HG02973 (cell line): ENCODE measurements around the gene UNC45B.
"Not testable (repeated sequence)": the region's sequence is repeated elsewhere in the genome, so short reads cannot be mapped to it uniquely, and the experiment has no call there.

Source experiments
- ATAC-seq: cut with Tn5 transposase; IDR thresholded peaks from one replicate; pipeline ENCODE4 v1.9.1; 2021; ENCODE audit warnings: moderate library complexity; ENCODE audit not compliant: unreplicated experiment

UNC45B gene

DNA sequence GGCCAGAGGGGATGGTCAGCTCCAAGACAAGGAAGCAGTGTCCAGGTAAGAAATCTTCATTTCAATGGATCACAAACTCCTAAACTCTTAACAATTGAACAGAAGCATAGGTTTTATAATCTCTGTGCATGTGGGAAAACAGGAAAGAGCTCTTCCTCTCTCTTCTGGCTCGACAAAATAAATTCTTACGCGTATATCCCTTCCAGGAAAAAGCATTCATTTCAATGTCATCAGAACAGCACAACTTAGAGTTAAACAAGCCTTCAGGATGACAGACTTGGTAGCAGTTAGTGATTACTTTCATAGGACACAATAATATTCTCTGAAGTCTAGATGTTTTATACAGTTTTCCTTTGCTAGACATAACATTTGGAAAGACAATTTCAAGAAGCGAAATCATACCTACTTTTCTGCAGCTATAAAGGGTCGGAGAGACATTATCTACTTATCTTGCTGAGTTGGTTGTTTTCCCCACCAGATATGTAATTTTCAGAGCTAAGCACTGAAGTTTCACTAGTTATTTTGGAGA, 65.9 kb downstream of the UNC45B start:
- no peak for ATAC-seq

DNA sequence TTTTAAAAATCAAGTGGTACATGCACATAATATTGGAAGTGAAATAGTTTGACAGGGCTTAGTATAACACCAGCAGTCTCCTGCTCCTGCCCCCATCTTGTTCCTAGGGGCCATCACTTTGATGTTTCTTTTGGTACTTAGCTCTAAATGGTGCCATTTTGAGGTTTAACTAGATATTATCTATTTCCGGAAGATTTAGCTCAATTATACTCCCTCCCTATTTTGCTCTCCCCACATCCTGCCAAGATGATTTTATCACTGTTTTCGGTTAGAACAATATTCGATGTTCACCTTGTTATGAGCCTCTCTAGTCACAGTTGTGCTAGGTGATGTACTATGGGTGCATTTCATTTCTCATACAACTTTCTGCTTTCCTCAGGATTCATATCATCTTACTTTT, 66.6 kb downstream of the UNC45B start:
- ATAC-seq = no peak

DNA sequence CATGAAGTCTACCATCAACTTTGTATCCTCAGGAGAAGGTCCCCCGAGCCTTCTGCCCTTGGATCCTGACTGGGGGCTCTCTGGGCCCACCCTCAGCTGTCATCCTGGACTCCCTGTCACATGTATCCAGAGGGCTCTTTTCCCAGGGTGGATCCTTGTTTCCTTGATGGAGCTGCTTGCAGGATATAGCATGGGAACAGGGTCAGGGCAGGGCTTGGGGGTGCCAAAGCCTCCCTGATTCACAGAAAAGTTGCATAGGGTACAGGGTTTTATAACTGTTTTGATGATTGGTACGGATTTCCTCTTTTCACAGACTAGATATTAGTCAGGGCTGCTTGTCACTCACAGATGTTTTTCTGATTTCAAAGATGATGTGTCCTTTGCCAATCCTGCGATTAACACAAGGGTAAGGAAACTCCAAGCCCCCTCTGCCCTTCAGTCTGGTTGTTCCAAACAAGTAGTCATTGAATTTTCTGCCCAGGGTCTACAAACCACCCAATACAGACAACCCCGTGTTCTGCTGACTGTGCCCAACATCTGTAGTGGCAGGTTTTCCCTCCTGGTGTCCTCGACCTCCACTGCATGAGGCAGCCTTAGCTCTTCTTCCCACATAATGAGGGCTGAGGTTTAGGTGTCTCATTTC, 67.1 kb downstream of the UNC45B start:
- no peak for ATAC-seq

DNA sequence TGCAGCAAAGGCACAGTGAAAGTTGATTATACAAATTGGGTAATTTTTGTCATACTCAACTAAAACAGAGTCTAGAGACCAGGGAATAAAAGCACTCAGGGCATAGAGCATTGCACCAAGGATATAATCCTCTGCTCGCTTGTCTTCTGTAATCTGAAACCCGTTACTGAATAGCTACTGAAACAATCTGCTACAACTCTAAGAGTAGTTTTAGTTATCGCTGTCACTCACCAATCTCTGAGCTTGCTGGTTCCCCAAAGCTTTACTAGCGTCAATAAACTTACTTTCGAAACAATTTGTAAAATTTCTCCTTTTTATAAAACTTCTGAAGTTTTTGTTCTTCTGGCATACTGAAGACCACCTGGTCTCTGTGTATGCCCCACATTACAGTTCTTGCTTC, 69.5 kb downstream of the UNC45B start:
- no peak for ATAC-seq

DNA sequence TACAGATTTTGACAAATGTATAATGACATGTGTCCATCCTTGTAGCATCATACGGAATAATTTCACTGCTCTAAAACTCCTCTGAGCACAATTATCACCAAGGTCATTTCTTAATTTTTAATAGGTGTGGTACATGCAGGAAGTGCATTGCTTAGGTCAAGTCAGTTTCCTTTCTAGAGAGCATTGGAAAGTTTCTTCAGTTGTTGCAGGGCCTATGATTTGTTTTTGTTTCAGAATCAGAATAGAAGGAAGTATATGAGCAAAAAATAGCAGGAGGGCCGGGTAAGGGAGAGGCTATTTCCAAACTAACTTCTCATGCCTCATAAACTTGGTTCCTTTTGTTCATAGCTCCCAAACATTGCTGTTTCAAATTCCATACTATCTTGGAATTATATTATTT, 71.3 kb downstream of the UNC45B start:
- no peak for ATAC-seq

DNA sequence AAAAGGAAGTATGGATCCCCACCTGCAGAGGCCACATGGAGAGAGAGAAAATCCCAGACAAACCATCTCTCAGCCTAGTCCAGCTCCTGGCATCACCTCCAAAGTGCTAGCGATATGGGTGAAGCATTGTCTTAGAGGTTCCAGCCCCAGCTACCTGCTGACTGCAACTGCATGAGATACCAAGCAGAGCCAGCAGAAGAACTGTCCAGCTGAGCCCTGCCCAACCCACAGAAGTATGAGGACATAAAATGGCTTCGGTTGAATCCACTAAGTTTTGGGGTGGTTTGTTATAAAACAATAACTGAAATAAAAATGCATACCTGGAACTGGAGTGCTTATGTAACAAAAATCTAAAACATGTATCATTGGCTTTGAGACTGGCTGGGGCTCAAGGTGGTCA, 74.8 kb downstream of the UNC45B start:
- ATAC-seq = no peak

DNA sequence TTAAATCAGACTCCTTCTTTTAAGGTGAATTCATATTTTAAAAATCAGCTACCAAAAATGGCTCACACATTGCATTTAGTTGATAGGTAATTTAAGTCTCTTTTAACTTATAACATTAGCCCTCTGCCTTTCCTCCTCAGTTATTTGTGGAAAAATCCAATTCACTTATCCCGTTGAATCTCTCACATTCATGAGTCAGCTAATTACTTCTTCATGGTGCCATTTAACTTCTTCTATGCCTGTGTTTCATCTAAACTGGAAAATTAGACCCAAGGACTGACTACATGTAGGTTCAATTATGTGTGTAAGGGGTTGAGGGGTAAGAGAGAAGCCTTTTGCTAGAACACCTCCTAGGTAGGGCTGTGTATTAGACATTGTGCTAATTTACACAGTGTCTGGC, 76.8 kb downstream of the UNC45B start:
- ATAC-seq = no peak

DNA sequence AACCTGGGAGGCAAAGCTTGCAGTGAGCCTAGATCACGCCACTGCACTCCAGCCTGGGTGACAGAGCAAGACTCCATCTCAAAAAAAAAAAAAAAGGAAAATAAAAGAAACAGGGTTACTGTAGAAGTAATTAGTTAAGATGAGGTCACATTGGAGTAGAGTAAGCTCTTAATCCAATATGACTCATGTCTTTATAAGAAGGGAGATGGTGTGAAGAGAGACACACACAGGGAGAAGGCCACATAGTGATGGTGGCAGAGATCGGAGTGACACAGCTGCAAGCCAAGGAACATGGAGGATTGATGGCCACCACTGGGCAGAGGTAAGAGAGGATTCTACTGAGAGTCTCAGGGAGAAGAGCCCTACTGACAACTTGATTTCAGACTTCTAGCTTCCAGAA, 79.9 kb downstream of the UNC45B start:
- no peak for ATAC-seq

DNA sequence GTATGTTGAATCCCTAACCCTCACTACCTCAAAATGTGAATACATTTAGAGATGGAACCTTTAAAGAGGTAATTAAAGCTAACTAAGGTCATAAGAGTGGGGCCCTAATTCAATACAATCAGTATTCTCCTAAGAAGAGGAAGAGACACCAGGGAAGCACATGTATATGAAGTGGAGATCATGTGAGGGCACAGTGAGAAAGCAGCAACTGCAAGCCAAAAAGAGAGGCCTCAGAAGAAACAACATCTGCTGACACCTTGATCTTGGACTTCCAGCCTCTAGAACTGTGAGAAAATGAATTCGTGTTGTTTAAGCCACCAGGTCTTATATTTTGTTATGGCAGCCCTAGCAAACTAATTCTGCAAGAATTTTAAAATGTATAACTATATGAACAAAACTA, 82.0 kb downstream of the UNC45B start:
- ATAC-seq = no peak

DNA sequence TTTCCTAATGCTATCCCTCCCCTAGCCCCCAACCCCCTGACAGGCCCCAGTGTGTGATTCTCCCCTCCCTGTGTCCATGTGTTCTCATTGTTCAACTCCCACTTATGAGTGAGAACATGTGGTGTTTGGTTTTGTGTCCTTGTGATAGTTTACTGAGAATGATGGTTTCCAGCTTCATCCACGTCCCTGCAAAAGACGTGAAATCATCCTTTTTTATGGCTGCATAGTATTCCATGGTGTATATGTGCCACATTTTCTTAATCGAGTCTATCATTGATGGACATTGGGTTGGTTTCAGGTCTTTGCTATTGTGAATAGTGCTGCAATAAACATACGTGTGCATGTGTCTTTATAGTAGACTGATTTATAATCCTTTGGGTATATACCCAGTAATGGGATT, 86.7 kb downstream of the UNC45B start:
- ATAC-seq = not testable (repeated sequence)

DNA sequence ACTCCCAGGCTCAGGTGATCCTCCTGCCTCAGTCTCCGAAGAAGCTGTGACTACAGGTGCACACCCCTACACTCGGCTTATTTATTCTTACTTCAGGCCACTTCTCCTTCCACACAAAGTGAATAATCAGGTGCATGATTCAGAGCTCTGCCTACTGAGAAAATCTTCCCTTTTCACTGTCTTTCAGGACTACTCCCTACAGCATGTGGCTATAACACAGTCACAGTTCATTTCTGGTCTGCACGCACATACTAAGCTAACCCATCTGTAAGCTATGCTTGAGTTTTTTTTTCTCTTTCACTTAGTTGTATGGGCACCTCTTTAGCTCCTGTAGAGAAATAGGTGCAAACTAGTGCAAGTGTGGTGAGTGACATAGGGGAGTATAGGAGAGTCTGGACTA, 87.7 kb downstream of the UNC45B start:
- no peak for ATAC-seq

DNA sequence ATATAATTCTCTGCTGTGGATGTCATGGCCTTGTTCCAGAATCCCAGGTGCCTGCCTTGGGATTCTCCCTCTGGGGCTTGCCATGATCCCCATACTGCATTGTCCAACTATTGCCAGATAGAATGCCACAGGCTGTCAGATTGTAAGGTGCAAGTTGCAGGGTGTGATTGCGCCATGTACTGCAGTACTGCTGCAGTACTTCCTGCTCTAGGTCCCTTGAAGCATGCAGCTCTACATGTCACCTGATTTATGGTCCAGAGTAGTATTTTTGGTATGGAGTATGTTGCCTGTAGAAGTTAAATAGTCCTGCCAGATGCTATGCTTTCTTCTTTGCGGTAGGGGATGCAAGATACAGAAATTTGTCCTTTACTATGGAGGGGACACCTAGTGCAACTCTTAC, 88.3 kb downstream of the UNC45B start:
- no peak for ATAC-seq

DNA sequence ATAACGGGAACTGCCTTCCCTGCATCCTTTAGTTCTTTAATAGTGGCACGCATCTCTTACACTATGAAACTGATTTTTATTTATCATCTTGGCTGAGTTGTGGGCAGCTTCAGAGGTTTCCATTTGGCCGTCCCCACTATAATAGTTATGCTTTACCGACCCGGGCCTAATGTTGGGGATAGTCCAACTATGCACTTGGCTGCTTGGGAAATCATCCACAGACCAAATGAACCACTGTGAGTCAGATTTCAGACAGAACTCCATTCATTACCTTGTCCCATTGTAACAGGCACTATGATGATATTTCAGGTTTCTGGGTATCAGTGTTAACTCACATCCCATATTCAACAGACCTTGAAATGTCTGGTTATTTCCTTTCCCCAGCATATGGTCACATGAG, 89.2 kb downstream of the UNC45B start:
- ATAC-seq = no peak

DNA sequence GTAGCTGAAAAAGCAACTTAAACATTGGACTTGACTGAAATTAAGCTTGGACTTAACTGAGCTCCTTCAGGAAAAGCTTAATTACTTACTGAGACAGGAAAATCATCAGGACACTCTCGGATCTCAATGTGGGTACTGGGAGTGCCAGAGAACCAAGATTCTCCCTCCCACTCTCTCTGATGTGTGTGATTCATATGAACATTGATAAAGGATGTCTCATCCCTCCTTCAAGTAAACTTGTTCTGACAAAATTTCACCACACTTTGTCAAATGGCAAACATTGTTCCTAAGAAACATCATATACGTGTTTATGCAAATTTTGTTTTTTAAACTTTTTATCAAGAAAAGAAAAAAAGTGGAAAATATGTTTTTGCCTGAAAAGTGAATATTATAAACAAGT, 91.2 kb downstream of the UNC45B start:
- ATAC-seq = no peak
